K562 (cell line): ENCODE results near the gene ADAM33. TPM values are rescaled to one million over a fixed set of nuclear protein-coding genes. Genes with fewer than 3 reads are reported as not detected.

Source experiments
- ATAC-seq: fragments of 200-7000 bp; cut with Tn5 transposase; 3 replicates; pipeline ENCODE4 v1.9.1; 2020; ENCODE audit warnings: moderate library complexity
- BruUV-seq: library from RNA; stranded (reverse); fragments of 400-500 nt; replicated peaks from 2 replicates; lab custom pipeline; 2021; lab: Mats Ljungman, UMichigan
- CTCF ChIA-PET: fragments of 300-600 bp; formaldehyde crosslinking; extraction: SDS; loops from one replicate; lab custom pipeline; 2021; ENCODE audit warnings: low intra/inter-chr PET ratio; lab: Yijun Ruan, JAX
- POLR2A ChIA-PET: fragments of 300-600, 350-650 bp; sonication (Branson Sonifier 250); formaldehyde crosslinking; extraction: SDS; loops from one replicate; lab custom pipeline; 2021; ENCODE audit warnings: antibody characterized with exemption, inconsistent platforms; lab: Yijun Ruan, JAX
- DNase-seq, 4 experiments: peaks; one replicate each; pipeline versions ENCODE4 v3.0.0 to v3.0.0-alpha.2; 2011 to 2018; ENCODE audit warnings: low spot score in 3 of 4, mixed read lengths in 3 of 4; ENCODE audit errors: extremely low read depth in 1 of 4
- FAIRE-seq: peaks from 2 replicates; lab custom pipeline; 2011; peaks lifted over from hg19 to GRCh38; lab: Jason Lieb, UNC
- H2AFZ ChIP-seq: 2 replicates; pipeline ENCODE4 v1.6.0; 2011; ENCODE audit warnings: low read depth, low read length, control low read depth, inconsistent platforms
- H3K27ac ChIP-seq: fragments of 200-600 bp; 3 replicates; pipeline ENCODE4 v1.8.0; 2011; ENCODE audit warnings: low read depth, mild to moderate bottlenecking, control low read depth, inconsistent platforms, low read length, moderate library complexity, mixed read lengths; ENCODE audit errors: extremely low read depth
- H3K27me3 ChIP-seq, 2 experiments: fragments of 300-600 bp in 1 of 2; 2 replicates in 1 of 2; 3 replicates in 1 of 2; pipeline versions ENCODE4 v1.6.0 to v1.8.0; 2011; ENCODE audit warnings: inconsistent platforms in 2 of 2, low read length in 2 of 2, mild to moderate bottlenecking in 1 of 2, mixed read lengths in 1 of 2, moderate library complexity in 1 of 2; ENCODE audit not compliant: control insufficient read depth in 2 of 2, insufficient read depth in 2 of 2
- H3K36me3 ChIP-seq: fragments of 300-600 bp; 3 replicates; pipeline ENCODE4 v1.8.0; 2011; ENCODE audit warnings: mild to moderate bottlenecking, low read length, inconsistent platforms; ENCODE audit not compliant: control insufficient read depth, insufficient read depth
- H3K4me1 ChIP-seq, 2 experiments: fragments of 200-600 bp in 1 of 2; replicated peaks in 1 of 2; 2 replicates in 1 of 2; 3 replicates in 1 of 2; pipeline versions ENCODE4 v1.5.1 to v1.8.0; 2011; ENCODE audit warnings: inconsistent platforms in 2 of 2, low read length in 2 of 2, mild to moderate bottlenecking in 1 of 2, mixed read lengths in 1 of 2, moderate library complexity in 1 of 2; ENCODE audit not compliant: control insufficient read depth in 2 of 2, insufficient read depth in 2 of 2
- H3K4me2 ChIP-seq: 2 replicates; pipeline ENCODE4 v1.6.1; 2011; ENCODE audit warnings: low read length, control low read depth, inconsistent platforms, mixed read lengths; ENCODE audit not compliant: insufficient read depth
- H3K4me3 ChIP-seq: fragments of 200-600 bp; sonication (generic), shearing (Covaris generic); 2 replicates; pipeline ENCODE4 v1.5.1; 2016; ENCODE audit warnings: control low read depth, inconsistent platforms
- H3K79me2 ChIP-seq: fragments of 200-600 bp; 3 replicates; pipeline ENCODE4 v1.8.0; 2011; ENCODE audit warnings: low read length, inconsistent platforms; ENCODE audit not compliant: control insufficient read depth, insufficient read depth
- H3K9ac ChIP-seq, 2 experiments: 2 replicates each; pipeline versions ENCODE4 v1.6.0 to v1.6.1; 2011; ENCODE audit warnings: low read depth in 2 of 2, low read length in 2 of 2, control low read depth in 1 of 2, inconsistent platforms in 1 of 2, mild to moderate bottlenecking in 1 of 2, mixed read lengths in 1 of 2; ENCODE audit not compliant: insufficient read depth in 1 of 2
- H3K9me1 ChIP-seq: one replicate; pipeline ENCODE4 v1.6.0; 2011; ENCODE audit warnings: inconsistent platforms, mild to moderate bottlenecking, low read length, moderate library complexity; ENCODE audit not compliant: control insufficient read depth, insufficient read depth
- H3K9me3 ChIP-seq: replicated peaks from 2 replicates; pipeline ENCODE4 v1.5.1; 2011; ENCODE audit warnings: low read depth, low read length, inconsistent platforms; ENCODE audit not compliant: control insufficient read depth, insufficient read depth
- H4K20me1 ChIP-seq: replicated peaks from 2 replicates; pipeline ENCODE4 v1.6.1; 2011; ENCODE audit warnings: low read length, inconsistent platforms, mixed read lengths; ENCODE audit not compliant: control insufficient read depth, insufficient read depth
- MEF2D ChIP-seq: conservative IDR thresholded peaks from 2 replicates; pipeline ENCODE4 v1.6.1; 2016; ENCODE audit warnings: low read depth, missing genetic modification characterization, missing compliant biosample characterization
- PTBP1 ChIP-seq: fragments of 200-400 bp; formaldehyde crosslinking; IDR thresholded peaks from 2 replicates; pipeline ENCODE4 v1.6.1; 2017; ENCODE audit warnings: low read depth, low read length
- ZNF592 ChIP-seq: fragments of 450-650 bp; IDR thresholded peaks from 2 replicates; pipeline ENCODE4 v1.6.1; 2017; ENCODE audit warnings: antibody characterized with exemption, mild to moderate bottlenecking
- WGBS: fragments of 100-300 bp; shearing (Covaris generic); methylation state at CpG from one replicate; pipeline ENCODE4 v1.1.6; 2016; ENCODE audit warnings: low coverage, mixed read lengths; ENCODE audit not compliant: insufficient coverage; ENCODE audit errors: missing lambda C conversion rate; 5-methylcytosine and 5-hydroxymethylcytosine counted together
- in situ Hi-C: fragments of 300-500 bp; cut with MboI; formaldehyde crosslinking; loops from 4 replicates; pipeline ENCODE4 v1.15.0; 2018; ENCODE audit warnings: inconsistent platforms, mixed read lengths
- intact Hi-C: fragments of 100-400 bp; cut with micrococcal nuclease; formaldehyde crosslinking; loops from 2 replicates; pipeline ENCODE4 v1.14.2; 2022
- polyA plus RNA-seq, 8 experiments: library from polyadenylated mRNA; depleted of rRNA in 4 of 8; stranded (reverse) in 5 of 8; unstranded in 3 of 8; fragments of >200 nt; fragmentation: Nextera tagmentation in 2 of 8; fragmentation: Illumina TruSeq in 1 of 8; extraction: Ambion mirVana in 2 of 8; extraction: Trizol in 1 of 8; gene quantifications; 2 replicates each; pipeline versions ENCODE4 v1.2.1 to v1.2.3, GENCODE V29; 2011 to 2014; ENCODE audit warnings: inconsistent platforms in 1 of 8, missing spikeins in 1 of 8
- total RNA-seq, 7 experiments: library from RNA; depleted of rRNA in 6 of 7; stranded (reverse); fragments of >200 nt in 6 of 7; fragmentation: Illumina TruSeq in 2 of 7; extraction: Trizol in 2 of 7; gene quantifications; 2 replicates each; pipeline versions ENCODE4 v1.2.1 to v1.2.3, GENCODE V29; 2011 to 2021; ENCODE audit warnings: low replicate concordance in 1 of 7
- TF ChIP-seq, protein P1 (sequence below): sonication (generic); formaldehyde crosslinking; IDR thresholded peaks from 2 replicates; pipeline ENCODE4 v1.8.0; 2022; ENCODE audit warnings: mild to moderate bottlenecking, missing genetic modification reagents

The ADAM33 gene
- total and polyA plus RNA-seq, 9 of the 15 experiments (the other 6 are each of a cell fraction or from before 2014, with no cell fraction given): not detected

GRCh38 chr20:3704087-3704486 is 22.3 kb upstream of the ADAM33 start:
- POLR2A ChIA-PET: interaction anchor here (0.5 to 1.0 kb wide), 3 partner anchors 30 to 95 kb away, joined by 3 read pairs; no protein-coding TSS in a partner anchor

More at GRCh38 chr20:3704087-3704486, 22.3 kb upstream of the ADAM33 start:
- Histone ChIP-seq H3K4me2 (no peak overlapping the region), H3K9me1 (no peaks in the 10 kb centered on the region), H3K9ac (no peak overlapping the region), H3K9me3 (no peaks in the 10 kb centered on the region), H3K27me3 (peaks cover 0 to 31% of the 10 kb centered on the region in 2 experiments; a peak in 3 of 5 replicates), H3K27ac (no peak overlapping the region), H2AFZ (no peak overlapping the region), H3K4me1 (peaks cover 0 to 12% of the 10 kb centered on the region in 2 experiments; a peak in 2 of 5 replicates), H4K20me1 (no peaks in the 10 kb centered on the region), H3K79me2 (no peaks in the 10 kb centered on the region), H3K4me3 (no peak overlapping the region), H3K36me3 (no peaks in the 10 kb centered on the region)
- in situ Hi-C loops (no loop called here), intact Hi-C loops (no loop called here)
- 2% methylated on average over 5 of the region's 5 CpGs for whole genome bisulfite sequencing
- no peak for DNase-seq
- CTCF ChIA-PET: no interaction called here
- no peak for TF ChIP-seq MEF2D (tag)
- TF ChIP-seq, protein P1, sequence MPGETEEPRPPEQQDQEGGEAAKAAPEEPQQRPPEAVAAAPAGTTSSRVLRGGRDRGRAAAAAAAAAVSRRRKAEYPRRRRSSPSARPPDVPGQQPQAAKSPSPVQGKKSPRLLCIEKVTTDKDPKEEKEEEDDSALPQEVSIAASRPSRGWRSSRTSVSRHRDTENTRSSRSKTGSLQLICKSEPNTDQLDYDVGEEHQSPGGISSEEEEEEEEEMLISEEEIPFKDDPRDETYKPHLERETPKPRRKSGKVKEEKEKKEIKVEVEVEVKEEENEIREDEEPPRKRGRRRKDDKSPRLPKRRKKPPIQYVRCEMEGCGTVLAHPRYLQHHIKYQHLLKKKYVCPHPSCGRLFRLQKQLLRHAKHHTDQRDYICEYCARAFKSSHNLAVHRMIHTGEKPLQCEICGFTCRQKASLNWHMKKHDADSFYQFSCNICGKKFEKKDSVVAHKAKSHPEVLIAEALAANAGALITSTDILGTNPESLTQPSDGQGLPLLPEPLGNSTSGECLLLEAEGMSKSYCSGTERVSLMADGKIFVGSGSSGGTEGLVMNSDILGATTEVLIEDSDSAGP: no peak
- TF ChIP-seq PTBP1: no peak
- TF ChIP-seq ZNF592: no peak
- no TSS peak for BruUV-seq
- no peak for ATAC-seq
- no peak for FAIRE-seq
